HG03060 (cell line): ENCODE measurements around the gene SETDB1.

ENCODE experiments used
- ATAC-seq: cut with Tn5 transposase; IDR thresholded peaks from one replicate; pipeline ENCODE4 v1.9.1; 2021; ENCODE audit warnings: low read depth, moderate number of reproducible peaks; ENCODE audit not compliant: unreplicated experiment

Gene SETDB1

DNA sequence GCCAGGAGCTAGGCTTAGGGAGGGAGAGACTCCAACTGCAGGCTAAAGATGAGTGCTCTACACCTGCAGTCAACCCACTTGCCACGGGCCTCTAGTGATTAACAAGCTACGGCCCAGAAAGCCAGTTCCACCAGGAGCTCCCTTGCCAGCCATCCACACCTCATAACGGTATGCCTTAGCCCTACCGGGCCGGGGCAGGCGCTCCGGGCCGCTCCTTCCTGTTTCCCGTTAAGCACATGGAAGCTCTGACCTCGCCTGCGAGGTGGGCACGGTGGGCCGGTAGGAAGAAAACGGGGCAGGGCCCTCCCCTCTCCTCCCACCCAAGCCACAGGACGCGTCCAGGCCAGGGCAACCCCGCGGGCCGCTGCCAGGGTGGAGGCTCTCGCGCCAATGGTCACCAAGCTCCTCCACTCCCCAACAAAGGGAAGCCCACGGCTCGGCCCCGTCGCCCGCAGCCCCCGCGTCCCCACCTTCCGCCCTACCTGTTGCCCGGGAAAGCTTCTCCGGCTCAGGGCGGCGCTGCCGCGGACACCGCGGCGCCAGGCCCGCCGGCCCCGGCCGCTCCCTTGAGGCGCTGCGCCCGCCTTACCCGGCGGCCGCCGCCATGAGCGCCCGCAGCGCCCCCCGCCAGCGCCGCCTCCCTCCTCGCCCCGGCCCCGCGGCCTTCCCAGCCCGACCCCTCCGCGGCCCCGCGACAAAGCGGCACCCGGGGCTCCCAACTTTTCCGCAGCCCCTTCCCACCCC lies 47.8 kb downstream of the SETDB1 start:
- ATAC-seq, result no peak

DNA sequence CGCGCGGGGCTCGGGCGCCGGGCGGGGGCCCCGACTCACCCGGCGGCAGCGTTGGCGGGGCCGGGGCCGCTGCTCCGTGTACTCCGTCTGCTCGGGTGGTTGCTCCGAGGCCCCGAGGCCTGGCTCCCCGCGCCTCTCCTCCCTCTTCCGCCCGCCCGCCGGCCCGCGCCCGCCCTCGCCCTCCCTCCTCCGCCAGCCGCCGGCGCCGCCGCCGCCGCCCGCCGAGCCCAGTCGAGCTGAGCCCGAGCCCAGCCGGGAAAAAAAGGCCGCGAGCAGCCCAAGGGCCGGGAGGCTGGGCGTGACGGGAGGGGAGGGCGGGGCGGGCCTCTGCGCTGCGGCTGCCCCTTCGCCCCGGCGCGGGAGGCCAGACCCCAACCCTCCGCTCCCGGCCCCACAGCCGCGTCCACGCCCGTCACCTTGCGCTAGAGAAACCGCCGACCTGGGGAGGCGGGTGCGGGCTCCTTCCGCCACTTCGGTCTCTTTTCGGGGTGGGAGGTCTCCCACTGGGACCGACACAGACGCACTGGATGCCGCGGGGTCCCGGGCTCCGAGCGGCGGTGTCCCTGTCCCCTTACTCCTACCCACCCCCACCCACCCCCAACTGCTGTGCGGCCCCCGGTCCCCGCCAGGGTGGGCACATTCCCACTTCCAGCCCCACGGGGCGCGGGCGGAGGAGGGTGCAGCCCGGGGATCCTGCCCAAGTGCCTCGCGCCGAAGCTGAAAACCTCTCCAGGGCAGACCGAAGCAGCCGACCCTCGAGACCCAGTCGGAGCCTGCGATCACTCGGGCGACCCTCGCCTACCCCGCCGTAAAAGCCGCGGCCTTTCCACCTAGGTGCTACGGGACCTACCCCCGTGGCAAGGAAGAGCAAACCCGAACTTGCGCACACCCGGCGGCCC lies 48.7 kb downstream of the SETDB1 start, which contains the start of gene CERS2:
CERS2 (minus strand) TSS at position 256 of the 899 bp plus-strand sequence. CDS start 5,745 bp downstream, outside the sequence.
- no peak for ATAC-seq

DNA sequence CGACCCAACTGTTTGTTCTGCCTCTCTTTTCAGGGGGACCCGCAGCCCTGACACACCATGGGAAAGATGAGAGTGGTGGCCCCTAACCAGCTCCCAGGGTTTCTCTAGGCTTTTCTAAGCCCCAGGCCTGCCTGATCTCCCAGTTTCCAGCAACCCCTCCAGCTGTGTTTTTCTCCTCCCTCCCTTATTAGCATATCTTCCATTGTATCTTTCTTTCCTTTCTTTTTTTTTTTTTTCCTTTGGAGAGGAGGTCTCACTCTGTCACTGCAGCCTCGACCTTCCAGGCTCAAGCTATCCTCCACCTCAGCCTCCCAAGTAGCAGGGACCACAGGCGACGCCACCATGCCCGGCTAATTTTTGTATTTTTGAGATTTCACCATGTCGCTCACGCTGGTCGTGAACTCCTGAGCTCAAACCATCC lies 50.2 kb downstream of the SETDB1 start:
- ATAC-seq, result no peak

DNA sequence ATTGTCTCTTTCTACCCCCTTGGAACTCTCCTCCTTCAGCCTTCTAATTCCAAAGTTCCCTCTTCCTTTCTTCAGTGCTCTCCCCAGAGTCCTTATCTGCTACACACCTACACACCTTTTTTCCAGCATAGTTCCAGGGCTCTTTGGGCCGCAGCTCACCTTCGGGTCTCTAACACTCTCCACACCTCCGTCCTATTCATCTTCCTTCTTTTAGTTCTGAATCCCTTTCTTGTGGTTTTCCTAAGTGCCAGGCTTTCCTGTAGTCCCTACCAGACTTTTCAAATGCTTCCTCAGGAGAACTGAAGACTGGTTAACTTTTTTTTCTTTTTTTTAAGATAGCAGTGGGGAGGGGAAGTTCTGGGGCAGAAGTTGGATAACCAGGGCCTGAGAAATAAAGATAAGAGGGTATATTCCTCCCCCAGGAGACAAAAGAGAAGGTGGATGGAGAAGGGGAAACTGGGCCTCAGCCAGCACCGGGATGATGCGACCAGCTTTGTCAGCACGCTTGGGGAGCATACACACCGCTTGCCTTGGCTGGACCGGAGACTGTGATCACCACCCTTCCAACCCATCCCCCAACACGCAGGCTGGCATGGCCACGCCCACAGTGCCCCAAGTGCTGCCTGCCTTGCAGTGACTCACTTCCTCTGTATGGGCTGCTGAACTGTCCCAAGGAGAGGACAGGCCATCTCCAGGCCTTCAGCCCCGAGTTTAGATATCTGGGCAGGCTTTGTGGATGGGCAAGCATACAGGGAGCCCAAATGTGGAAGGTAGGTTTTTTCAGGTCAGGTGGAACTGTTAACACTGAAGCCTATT lies 50.9 kb downstream of the SETDB1 start:
- no peak for ATAC-seq

DNA sequence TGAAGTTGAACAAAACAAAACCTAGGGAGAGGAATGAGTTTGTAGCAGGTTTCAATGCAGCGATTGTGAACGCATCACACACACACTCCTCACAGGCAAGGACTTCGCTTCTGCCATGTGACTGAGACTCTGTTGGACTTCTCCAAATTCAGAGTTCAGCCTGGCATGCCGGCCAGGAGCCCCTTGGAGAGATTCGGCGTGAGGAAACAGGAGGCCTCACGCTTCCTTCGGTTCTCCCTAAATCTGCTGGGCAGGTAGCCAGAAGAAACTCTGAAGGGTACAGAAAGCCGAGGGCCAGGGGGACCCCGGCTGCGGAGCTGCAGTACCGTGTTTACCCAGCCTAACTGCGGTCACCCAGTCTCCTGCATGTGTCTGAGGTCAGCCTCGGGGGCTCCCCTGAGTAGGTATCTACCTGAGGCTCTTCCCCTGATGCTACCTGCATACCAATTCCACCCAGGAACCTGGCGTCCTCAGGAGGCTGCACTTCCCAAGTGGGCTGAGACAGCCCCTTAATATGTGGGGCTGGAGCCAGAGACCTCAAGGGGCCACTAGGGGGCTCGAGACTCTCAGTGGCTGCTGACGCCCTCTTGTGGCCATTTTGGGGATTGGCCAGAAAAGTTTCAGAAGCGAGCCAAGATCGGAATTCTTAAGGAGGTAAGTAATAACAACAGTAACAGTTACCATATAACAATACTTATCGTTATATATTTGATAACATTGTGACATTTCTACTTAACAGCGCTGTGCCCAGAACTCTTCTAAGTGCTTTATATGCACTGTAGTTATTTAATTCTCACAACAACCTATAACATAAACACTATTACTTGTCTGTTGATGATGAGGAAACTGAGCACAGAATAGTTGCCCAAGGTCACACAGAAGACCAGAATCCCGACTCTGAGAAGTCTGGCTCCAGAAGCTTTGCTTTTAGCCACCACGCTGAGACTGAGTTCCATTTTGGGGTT lies 53.2 kb downstream of the SETDB1 start:
- no peak for ATAC-seq

DNA sequence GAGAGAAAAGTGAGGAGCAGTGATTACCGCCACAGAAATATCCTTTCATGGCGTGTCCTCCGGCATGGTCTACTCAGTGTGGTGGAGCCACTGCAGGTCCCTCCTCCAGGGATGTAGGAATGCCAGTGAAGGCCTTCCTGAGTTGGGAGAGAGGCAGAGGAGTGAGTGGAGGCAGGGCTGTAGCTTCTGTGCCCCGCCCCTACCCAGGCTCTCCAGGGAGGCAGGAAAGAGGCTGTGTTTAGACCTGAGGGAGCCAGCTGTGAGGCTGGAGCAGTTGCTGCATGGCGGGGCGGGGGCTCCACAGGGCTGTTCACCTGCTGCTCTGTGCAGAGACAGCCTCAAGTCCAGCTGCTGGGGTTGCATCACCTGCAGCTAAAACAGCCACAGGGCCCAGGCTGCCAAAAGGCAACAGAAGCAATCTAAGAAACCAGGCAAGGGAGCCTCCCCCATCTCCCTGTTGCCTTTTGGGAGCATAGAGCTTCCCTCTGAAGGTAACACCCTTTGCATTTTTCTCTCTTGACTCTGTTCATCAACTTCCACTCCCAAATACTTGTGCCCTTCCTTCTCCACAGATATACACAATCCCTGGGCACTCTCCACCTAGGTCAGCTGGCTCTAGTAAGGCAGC lies 55.1 kb downstream of the SETDB1 start:
- no peak for ATAC-seq

DNA sequence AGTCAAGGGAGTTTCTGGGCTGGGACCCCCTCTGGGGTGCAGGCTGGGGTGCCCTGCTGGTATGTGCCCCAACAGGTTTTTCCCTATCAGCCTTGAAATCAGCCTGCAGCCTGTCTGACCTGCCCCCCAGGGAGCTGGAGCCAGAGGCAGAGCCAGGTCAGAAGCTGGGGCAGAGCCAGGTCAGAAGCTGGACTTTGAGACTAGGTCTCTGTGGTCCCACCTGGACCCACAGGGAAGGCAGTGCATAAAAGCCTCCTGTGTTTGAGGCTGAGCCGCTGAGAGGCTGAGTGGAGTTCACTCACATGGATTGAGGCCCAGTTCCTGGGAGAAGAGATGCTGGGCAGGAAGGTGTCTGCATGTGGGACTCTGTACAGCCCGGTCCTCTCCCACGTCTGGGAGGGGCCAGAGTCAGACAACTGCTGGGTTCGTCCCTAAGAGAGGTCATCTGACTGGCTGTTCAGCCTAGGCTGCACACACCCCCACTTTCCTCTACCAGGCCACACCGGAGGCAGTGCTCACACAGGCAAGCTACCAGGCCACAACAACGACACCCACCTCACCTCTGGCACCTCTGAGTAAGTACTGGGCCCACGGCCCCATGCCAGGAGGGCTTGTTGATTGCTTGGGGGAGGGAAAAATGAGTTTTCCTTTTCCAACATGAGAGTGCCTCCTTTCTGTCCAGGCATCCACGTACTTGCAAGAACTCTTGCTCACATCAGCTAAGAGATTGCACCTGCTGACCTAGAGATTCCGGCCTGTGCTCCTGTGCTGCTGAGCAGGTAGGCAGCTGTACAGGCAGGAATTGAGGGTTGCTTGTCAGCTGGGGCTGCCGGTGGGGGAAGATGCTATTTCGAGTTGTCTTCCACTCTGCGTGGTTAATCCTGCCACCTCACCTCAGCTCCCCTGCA lies 55.9 kb downstream of the SETDB1 start, which contains the start of gene ANXA9:
ANXA9 (plus strand) TSS at position 488 of the 908 bp plus-strand sequence. CDS start 814 bp downstream, outside the sequence.
- no peak for ATAC-seq

DNA sequence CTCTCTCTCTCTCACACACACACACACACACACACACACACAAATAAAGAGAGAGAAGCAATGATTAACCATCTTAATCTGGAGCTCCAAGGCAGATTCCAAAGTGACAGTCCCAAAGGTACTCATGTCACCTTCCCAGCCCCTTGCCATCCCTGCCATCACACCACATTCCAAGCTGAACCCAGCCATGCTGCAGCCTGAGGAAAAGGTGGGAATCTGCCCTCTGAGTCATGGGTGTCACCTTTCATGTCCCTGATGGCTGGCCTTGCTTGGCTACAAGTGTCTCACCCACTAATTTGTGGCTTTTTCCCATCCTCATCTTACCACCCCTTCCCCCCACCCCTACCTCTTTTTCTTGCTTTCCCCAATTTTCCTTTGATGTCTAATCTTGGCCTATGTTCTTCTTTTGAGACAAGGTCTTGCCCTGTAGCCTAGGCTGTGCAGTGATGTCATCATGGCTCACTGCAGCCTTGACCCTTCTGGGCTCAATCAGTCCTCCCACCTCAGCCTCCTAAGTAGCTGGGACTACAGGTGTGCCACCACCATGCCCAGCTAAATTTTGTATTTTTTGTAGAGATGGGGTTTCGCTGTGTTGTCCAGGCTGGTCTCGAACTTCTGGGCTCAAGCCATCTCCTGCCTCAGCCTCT lies 59.1 kb downstream of the SETDB1 start:
- ATAC-seq, result no peak

DNA sequence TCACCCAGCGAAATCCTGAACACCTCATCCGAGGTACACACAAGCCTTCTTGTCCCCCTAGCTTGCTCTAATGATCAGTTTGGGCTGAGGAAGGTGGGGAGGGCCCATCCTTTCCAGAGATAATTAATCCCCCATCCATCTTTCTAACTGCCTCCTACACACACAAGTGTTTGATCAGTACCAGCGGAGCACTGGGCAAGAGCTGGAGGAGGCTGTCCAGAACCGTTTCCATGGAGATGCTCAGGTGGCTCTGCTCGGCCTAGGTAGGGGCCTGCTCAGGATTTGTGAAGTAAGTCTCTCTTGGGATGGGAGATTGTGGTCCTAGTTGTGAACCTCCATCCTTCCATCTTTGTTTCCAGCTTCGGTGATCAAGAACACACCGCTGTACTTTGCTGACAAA lies 61.8 kb downstream of the SETDB1 start:
- no peak for ATAC-seq

DNA sequence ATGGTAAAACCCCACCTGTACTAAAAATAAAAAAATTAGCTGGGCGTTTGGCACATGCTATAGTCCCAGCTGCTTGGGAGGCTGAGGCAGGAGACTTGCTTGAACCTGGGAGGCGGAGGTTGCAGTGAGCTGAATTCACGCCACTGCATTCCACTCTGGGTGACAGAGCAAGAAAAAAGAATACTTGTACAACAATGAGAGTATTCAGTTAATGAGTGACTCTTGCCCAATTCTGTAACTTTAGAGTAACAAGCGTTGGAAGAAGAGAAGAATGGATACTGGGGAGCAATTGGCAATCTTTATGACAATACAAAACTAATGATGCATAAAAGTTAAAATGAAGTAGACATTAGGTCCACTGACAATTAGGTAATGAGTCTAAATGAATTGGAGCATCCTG lies 66.5 kb downstream of the SETDB1 start:
- ATAC-seq, result no peak

DNA sequence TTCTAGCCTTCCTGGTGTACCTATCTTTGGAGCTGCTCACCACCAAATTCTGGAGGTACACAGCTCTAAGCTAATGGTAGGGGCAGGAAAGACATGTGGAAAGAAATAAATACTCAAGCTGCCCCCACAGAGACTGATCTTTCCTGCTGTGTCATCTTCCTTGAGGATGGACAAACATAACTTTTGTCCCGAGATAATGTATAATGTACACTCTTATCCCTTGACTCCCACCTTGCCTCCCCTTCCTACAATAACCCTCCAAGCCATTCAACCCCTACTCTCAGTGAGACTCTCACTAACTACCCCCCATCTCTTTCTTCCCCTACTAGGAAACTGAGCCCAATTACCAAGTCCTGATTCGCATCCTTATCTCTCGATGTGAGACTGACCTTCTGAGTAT lies 68.1 kb downstream of the SETDB1 start:
- no peak for ATAC-seq

DNA sequence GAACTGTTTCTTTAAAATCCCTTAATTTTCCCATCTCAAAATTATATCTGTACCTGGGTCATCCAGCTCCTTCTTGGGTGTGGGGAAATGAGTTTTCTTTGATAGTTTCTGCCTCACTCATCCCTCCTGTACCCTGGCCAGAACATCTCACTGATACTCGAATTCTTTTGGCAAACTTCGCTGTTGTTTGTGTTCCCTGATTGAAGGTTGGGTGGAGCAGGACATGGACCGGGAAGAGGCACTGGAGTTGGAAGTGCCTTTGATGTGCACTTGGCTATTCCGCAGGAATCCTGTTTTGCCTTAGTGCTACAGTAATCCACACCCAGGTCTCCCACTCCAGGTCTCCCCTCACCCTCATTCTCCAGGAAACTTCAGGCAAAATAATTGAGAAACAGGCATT lies 69.3 kb downstream of the SETDB1 start:
- no peak for ATAC-seq

DNA sequence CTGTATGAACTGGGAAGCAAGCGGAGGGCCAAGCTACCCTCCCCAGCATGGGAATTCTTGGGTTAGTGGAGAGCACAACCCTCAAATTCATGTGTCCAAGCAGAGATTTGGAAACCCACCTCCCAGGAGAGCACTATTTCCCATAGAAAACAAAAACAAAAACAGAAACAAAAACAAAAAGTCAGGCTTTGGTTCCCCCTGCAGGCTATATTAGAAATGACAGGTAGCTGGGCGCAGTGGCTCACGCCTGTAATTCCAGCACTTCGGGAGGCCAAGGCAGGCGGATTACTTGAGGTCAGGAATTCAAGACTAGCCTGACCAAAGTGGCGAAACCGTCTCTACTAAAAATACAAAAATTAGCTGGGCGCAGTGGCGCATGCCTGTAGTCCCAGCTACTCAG lies 69.7 kb downstream of the SETDB1 start:
- no peak for ATAC-seq

DNA sequence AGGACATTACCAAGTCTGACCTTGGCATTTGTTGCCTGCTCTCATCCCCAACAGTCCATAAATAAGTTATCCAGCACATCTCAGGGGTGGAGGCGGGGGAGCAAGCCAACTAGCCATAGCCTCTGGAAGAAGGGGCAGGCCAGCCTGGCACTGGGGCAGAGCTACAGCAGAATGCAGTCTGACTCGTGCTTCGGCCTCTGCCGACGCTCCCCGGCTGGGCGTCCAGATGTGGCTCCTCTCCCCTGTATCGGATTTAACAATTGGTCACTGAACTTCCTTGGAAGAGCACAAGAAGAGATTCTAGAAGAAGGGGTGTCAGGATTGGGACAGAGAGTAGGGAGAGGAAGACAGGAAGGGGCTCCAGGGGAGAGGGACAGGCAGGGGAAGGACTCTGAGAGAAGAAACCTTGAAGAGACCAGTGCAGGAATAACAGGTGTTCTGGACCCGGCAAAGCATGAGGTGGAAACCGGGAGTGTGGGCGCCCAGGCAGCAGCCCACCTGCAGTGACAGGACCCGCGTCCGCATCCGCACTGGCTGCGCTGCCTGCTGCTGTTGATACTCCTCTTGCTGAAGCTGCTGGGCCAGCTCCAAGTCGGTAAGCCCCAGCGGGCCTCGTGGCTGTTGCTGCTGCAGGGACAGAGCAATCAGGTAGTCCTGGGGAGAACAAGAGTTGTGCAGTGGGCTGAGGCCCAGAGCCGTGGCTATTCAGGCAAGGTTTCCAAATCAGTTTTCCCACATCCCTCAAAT lies 71.1 kb downstream of the SETDB1 start:
- no peak for ATAC-seq

DNA sequence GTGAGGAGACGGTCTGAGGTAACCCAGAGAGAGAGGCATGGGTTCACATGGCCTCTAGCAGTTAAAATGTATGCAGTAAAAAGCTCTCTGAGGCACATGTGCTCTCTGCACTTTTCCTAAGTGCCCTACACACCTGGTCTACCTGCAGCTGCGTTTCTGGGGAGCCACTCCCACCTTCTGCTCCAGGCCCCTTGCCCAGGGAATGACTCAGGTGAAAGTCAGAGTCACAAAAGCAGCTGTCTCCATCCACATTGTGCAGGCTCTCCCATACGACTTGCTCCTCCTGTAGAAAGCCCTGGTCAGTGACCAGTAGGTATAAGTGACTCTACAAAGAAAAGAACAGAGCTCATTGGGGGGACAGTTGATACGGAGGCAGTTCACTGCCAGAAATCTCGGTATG lies 71.8 kb downstream of the SETDB1 start:
- no peak for ATAC-seq

DNA sequence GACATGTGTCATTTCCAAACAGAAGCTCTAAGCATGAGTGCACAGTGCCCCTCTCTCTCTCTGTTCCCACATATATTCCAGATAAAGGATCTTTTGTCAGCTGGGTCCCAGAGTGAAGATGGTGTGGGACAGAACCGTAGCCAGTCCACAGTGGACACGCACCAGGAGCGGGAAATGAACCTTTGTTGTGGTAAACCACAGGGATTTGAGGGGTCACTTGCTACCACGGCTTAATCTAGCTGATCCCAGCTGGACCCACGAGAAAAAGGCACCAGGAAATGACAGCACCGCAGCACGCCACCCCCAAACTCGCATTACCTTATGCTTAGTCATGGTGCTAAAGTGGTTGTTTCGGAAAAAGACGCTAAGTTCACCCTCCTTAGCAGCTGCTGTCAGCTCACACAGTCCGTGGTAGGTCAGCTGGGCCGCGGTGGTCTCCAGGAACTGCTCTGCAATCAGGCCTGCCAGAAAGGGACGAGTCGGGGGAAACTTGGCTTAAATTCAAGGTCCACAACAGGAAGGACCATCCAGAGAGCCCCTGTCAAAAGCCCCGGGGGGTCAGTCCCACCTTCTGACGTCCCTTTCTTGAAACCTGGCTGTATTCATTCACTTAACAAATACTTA lies 73.0 kb downstream of the SETDB1 start:
- no peak for ATAC-seq
